Immature natural killer cell (primary cell): ENCODE data around the gene SIT1. TPM values are rescaled to one million over a fixed set of nuclear protein-coding genes. Genes with fewer than 3 reads are reported as not detected.

Experiments
- DNase-seq, 3 donors: peaks; one replicate each; pipeline ENCODE4 v3.0.0; 2022; ENCODE audit warnings: mixed read lengths in 1 of 3
- H3K27ac Mint-ChIP-seq, 6 donors: one replicate each; pipeline ENCODE4 v1.8.0; 2020; ENCODE audit warnings: mixed read lengths in 6 of 6, mild to moderate bottlenecking in 5 of 6, inconsistent platforms in 4 of 6, moderate library complexity in 3 of 6
- H3K27me3 Mint-ChIP-seq, 3 donors: one replicate each; pipeline ENCODE4 v1.8.0; 2020 to 2021; ENCODE audit warnings: low read depth in 3 of 3, mild to moderate bottlenecking in 3 of 3, mixed read lengths in 3 of 3, moderate library complexity in 3 of 3, inconsistent platforms in 1 of 3
- H3K36me3 Mint-ChIP-seq, 3 donors: one replicate each; pipeline ENCODE4 v1.8.0; 2020; ENCODE audit warnings: mixed read lengths in 3 of 3, inconsistent platforms in 2 of 3, mild to moderate bottlenecking in 2 of 3
- H3K4me1 Mint-ChIP-seq, 2 donors: one replicate each; pipeline ENCODE4 v1.8.0; 2020; ENCODE audit warnings: inconsistent platforms in 2 of 2, mild to moderate bottlenecking in 2 of 2, mixed read lengths in 2 of 2, moderate library complexity in 1 of 2
- H3K4me3 Mint-ChIP-seq, 5 donors: one replicate each; pipeline ENCODE4 v1.8.0; 2020; ENCODE audit warnings: mild to moderate bottlenecking in 5 of 5, mixed read lengths in 5 of 5, inconsistent platforms in 3 of 5, moderate library complexity in 3 of 5
- H3K9me3 Mint-ChIP-seq, 6 donors: one replicate each; pipeline ENCODE4 v1.8.0; 2020; ENCODE audit warnings: mild to moderate bottlenecking in 6 of 6, mixed read lengths in 6 of 6, inconsistent platforms in 4 of 6, moderate library complexity in 3 of 6
- polyA plus RNA-seq, 3 donors: library from polyadenylated mRNA; unstranded; fragments of 300-500 nt; fragmentation: Illumina TruSeq; gene quantifications; one replicate each; pipeline ENCODE4 v1.2.3, GENCODE V29; 2021

The SIT1 gene
- polyA plus RNA-seq, 3 donors from 2014 or later = 0.26 to 1.4 (median 0.49) TPM

DNA sequence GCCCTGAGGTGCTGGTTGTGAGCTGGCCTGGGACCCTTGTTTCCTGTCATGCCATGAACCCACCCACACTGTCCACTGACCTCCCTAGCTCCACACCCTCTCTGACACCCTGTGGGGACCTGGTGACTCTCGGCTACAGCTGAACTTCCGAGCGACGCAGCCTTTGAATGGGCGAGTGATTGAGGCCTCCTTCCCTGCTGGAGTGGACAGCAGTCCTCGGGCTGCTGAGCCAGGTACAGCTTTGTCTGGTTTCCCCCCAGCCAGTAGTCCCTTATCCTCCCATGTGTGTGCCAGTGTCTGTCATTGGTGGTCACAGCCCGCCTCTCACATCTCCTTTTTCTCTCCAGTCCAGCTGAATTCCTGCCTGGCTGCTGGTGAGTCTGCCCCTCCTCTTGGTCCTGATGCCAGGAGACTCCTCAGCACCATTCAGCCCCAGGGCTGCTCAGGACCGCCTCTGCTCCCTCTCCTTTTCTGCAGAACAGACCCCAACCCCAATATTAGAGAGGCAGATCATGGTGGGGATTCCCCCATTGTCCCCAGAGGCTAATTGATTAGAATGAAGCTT is 29.1 kb upstream of the SIT1 start:
- Mint-ChIP-seq H3K9me3 (no peaks in the 10 kb centered on the region), H3K4me3 (no peak overlapping the region), H3K4me1 (peaks cover 6 to 7% of the 10 kb centered on the region in 2 donors), H3K27ac (no peak overlapping the region), H3K27me3 (peaks cover 4 to 6% (median 5%) of the 10 kb centered on the region in 3 donors), H3K36me3 (no peaks in the 10 kb centered on the region)
- DNase-seq = no peak

DNA sequence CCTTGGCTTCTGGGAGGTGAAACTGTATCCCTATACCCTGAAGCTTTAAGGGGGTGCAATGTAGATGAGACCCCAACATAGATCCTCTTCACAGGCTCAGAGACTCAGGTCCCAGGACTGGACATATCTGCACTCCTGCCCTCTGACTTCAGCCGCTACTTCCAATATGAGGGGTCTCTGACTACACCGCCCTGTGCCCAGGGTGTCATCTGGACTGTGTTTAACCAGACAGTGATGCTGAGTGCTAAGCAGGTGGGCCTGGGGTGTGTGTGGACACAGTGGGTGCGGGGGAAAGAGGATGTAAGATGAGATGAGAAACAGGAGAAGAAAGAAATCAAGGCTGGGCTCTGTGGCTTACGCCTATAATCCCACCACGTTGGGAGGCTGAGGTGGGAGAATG is 28.4 kb upstream of the SIT1 start:
- no peak for DNase-seq
- H3K9me3 Mint-ChIP-seq = no peaks in the 10 kb centered on the region
- H3K27me3 Mint-ChIP-seq = peaks cover 4 to 10% (median 6%) of the 10 kb centered on the region in 3 donors
- H3K4me1 Mint-ChIP-seq = peaks cover 12 to 13% of the 10 kb centered on the region in 2 donors
- no peaks in the 10 kb centered on the region for H3K36me3 Mint-ChIP-seq
- no peak overlapping the region for H3K4me3 Mint-ChIP-seq
- H3K27ac Mint-ChIP-seq = no peak overlapping the region

DNA sequence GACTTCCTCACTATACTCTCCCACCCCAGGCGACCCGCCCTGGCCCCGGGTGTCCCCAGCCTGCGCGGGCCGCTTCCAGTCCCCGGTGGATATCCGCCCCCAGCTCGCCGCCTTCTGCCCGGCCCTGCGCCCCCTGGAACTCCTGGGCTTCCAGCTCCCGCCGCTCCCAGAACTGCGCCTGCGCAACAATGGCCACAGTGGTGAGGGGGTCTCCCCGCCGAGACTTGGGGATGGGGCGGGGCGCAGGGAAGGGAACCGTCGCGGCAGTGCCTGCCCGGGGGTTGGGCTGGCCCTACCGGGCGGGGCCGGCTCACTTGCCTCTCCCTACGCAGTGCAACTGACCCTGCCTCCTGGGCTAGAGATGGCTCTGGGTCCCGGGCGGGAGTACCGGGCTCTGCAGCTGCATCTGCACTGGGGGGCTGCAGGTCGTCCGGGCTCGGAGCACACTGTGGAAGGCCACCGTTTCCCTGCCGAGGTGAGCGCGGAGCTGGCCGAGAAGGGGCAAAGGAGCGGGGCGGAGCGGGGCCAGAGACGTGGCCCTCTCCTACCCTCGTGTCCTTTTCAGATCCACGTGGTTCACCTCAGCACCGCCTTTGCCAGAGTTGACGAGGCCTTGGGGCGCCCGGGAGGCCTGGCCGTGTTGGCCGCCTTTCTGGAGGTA is 25.1 kb upstream of the SIT1 start:
- Mint-ChIP-seq H3K9me3 (no peaks in the 10 kb centered on the region), H3K27me3 (peaks cover 2 to 10% (median 9%) of the 10 kb centered on the region in 3 donors), H3K36me3 (no peaks in the 10 kb centered on the region), H3K4me1 (peaks cover 12 to 13% of the 10 kb centered on the region in 2 donors), H3K4me3 (peak overlapping the region; percentile 47 to 81 (median 74)), H3K27ac (no peak overlapping the region)
- peak in 2 of 3 donors; percentile 22 to 25 for DNase-seq

DNA sequence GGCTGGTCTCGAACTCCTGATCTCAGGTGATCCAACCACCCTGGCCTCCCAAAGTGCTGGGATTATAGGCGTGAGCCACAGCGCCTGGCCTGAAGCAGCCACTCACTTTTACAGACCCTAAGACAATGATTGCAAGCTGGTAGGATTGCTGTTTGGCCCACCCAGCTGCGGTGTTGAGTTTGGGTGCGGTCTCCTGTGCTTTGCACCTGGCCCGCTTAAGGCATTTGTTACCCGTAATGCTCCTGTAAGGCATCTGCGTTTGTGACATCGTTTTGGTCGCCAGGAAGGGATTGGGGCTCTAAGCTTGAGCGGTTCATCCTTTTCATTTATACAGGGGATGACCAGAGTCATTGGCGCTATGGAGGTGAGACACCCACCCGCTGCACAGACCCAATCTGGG is 24.5 kb upstream of the SIT1 start:
- Mint-ChIP-seq H3K4me3 (peak overlapping the region; percentile 47 to 80 (median 66)), H3K9me3 (no peaks in the 10 kb centered on the region), H3K36me3 (no peaks in the 10 kb centered on the region), H3K27ac (no peak overlapping the region), H3K27me3 (peaks cover 2 to 10% (median 9%) of the 10 kb centered on the region in 3 donors), H3K4me1 (peaks cover 12 to 13% of the 10 kb centered on the region in 2 donors)
- no peak for DNase-seq

GRCh38 chr9:35674025-35674361 is 23.3 kb upstream of the SIT1 start:
- no peak for DNase-seq
- peaks cover 0 to 10% (median 8%) of the 10 kb centered on the region in 3 donors for H3K27me3 Mint-ChIP-seq
- H3K4me3 Mint-ChIP-seq = peak overlapping the region in 1 of 5 donors; percentile 33
- H3K27ac Mint-ChIP-seq = no peak overlapping the region
- H3K36me3 Mint-ChIP-seq = no peaks in the 10 kb centered on the region
- no peaks in the 10 kb centered on the region for H3K9me3 Mint-ChIP-seq
- H3K4me1 Mint-ChIP-seq = peaks cover 12 to 13% of the 10 kb centered on the region in 2 donors

GRCh38 chr9:35673132-35674024 is 22.6 kb upstream of the SIT1 start, which contains the start of gene CA9:
Gene CA9 (plus strand): TSS chr9:35673928. CDS start chr9:35673960, 32 bp downstream.
- H3K9me3 Mint-ChIP-seq = no peaks in the 10 kb centered on the region
- H3K36me3 Mint-ChIP-seq = no peaks in the 10 kb centered on the region
- peak within 1 kb of the TSS; percentile 33 to 65 (median 49) for H3K4me3 Mint-ChIP-seq
- no peak for DNase-seq
- H3K27ac Mint-ChIP-seq = peak within 1 kb of the TSS in 1 of 6 donors; percentile 62
- H3K4me1 Mint-ChIP-seq = peaks cover 12 to 13% of the 10 kb centered on the region in 2 donors
- peaks cover 0 to 10% (median 5%) of the 10 kb centered on the region in 3 donors for H3K27me3 Mint-ChIP-seq

- no peaks in the 10 kb centered on the region for H3K9me3 Mint-ChIP-seq
- peaks cover 0 to 6% (median 5%) of the 10 kb centered on the region in 3 donors for H3K27me3 Mint-ChIP-seq
- H3K36me3 Mint-ChIP-seq = no peaks in the 10 kb centered on the region
- DNase-seq = no peak
- no peak overlapping the region for H3K4me3 Mint-ChIP-seq
- no peak overlapping the region for H3K27ac Mint-ChIP-seq
- peaks cover 18 to 21% of the 10 kb centered on the region in 2 donors for H3K4me1 Mint-ChIP-seq
Observed at GRCh38 chr9:35669331-35670145, 18.8 kb upstream of the SIT1 start.

DNA sequence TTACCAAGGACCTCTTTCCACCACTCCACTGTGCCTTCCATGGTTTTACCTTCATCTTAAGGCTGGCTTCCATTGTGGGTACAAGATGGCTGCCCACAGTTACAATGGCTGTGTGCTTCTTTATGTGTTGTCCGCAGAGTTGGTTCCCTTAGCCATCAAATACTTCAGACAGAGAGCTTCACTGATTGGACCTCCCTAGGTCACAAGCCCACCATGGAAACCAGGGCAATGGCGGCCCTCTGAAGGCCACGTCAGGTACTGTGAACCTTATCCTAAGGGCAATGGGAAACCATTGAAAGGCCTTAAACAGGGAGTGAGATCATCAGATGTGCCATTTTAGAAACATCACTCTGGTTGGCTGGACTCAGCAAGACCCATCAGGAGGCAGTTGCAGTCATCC is 17.2 kb upstream of the SIT1 start:
- no peaks in the 10 kb centered on the region for H3K36me3 Mint-ChIP-seq

GRCh38 chr9:35666549-35666948 is 15.8 kb upstream of the SIT1 start:
- DNase-seq = no peak
- peaks cover 4 to 5% (median 5%) of the 10 kb centered on the region in 3 donors for H3K36me3 Mint-ChIP-seq
- H3K4me1 Mint-ChIP-seq = peaks cover 44 to 48% of the 10 kb centered on the region in 2 donors
- H3K27me3 Mint-ChIP-seq = peaks cover 0 to 5% (median 3%) of the 10 kb centered on the region in 3 donors
- H3K9me3 Mint-ChIP-seq = no peaks in the 10 kb centered on the region
- H3K4me3 Mint-ChIP-seq = peak overlapping the region in 1 of 5 donors; percentile 10
- no peak overlapping the region for H3K27ac Mint-ChIP-seq

More for the DNA sequence above, 17.2 kb upstream of the SIT1 start:
- no peak overlapping the region for H3K27ac Mint-ChIP-seq
- no peak overlapping the region for H3K4me3 Mint-ChIP-seq
- peaks cover 0 to 3% (median 3%) of the 10 kb centered on the region in 3 donors for H3K27me3 Mint-ChIP-seq
- no peak for DNase-seq
- H3K9me3 Mint-ChIP-seq = no peaks in the 10 kb centered on the region
- peaks cover 30 to 34% of the 10 kb centered on the region in 2 donors for H3K4me1 Mint-ChIP-seq

- Mint-ChIP-seq H3K4me1 (peaks cover 48 to 53% of the 10 kb centered on the region in 2 donors), H3K9me3 (no peaks in the 10 kb centered on the region), H3K27ac (peak overlapping the region in 3 of 6 donors; percentile 61 to 91 (median 65))
Observed at GRCh38 chr9:35666045-35666444, 15.3 kb upstream of the SIT1 start.

DNA sequence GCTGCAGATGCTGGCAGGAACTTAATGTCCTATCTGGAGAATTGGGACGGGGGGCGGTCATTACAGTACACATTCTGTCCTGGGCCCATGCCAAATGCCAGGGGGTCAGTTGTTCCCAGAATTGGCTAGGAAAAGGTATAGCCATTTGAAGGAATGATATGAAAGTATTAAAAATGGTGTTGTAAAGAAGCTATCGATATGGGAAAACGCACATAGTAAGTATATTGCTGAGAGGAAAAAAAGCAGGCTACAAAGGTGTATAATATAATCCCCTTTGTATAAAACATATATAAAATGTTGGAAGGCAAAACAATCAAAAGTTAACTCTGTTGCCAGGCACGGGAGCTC is 14.7 kb upstream of the SIT1 start:
- Mint-ChIP-seq H3K36me3 (peaks cover 5 to 11% (median 10%) of the 10 kb centered on the region in 3 donors), H3K27me3 (peaks cover 0 to 5% (median 3%) of the 10 kb centered on the region in 3 donors), H3K9me3 (no peaks in the 10 kb centered on the region), H3K4me3 (peak overlapping the region; percentile 87 to 93 (median 89)), H3K4me1 (peaks cover 54 to 59% of the 10 kb centered on the region in 2 donors), H3K27ac (peak overlapping the region; percentile 72 to 96 (median 90))
- no peak for DNase-seq

More at GRCh38 chr9:35666045-35666444, 15.3 kb upstream of the SIT1 start:
- Mint-ChIP-seq H3K27me3 (peaks cover 0 to 5% (median 3%) of the 10 kb centered on the region in 3 donors), H3K4me3 (peak overlapping the region; percentile 87 to 93 (median 89)), H3K36me3 (peaks cover 4 to 5% (median 5%) of the 10 kb centered on the region in 3 donors)
- no peak for DNase-seq

DNA sequence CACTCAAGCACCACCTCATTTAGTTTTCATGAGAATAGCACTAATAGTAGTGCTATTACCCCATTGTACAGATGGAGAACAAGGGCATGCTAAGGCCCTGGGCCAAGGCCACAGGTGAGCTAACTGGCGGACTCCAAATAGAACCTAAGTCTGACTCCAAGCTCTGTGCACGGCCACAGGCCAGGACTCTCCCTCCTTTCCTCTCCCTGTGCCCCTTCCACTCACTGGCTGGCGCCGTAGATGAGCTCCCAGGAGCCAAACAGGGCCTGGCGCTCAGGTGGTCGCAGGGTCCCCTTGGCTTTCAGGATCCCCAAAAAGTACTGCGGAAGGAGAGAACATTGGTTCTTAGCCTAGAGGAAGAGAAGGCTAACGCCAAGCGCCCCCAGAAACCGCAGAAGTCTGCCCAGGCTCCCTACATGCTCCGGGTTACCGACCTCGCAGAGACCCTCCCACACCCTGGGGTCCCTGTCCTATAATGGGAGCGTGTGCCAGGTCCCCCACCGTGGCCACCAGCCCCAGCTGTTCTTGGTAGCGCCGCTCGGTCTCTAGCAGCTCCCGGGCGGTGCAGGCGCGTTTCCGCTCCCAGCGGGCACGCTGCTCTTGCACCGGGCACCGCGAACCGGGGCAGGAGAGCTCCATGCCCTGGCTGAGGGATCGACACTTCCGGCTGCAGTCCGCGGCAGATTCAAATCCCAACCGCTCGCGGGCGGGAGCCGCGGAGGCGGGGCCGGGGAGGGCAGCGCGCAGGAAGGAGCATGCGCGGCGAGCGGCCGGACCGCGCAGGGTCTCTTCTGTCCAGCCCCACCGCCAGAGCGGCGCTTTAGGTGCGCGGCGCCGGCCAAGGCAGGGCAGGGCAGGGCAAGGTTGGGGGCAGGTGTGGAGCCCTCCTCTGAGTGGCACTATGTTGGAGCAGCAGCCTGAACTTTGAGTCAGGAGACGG is 14.1 kb upstream of the SIT1 start, which contains the start of gene ARHGEF39:
Gene ARHGEF39 (minus strand): TSS at position 665 of the 940 bp plus-strand sequence. CDS start 26 bp downstream, at position 639.
- Mint-ChIP-seq H3K4me1 (peaks cover 60 to 65% of the 10 kb centered on the region in 2 donors), H3K9me3 (no peaks in the 10 kb centered on the region), H3K36me3 (peaks cover 9 to 16% (median 14%) of the 10 kb centered on the region in 3 donors), H3K4me3 (peak within 1 kb of the TSS; percentile 87 to 93 (median 89)), H3K27ac (peak within 1 kb of the TSS; percentile 83 to 96 (median 90)), H3K27me3 (peaks cover 0 to 5% (median 3%) of the 10 kb centered on the region in 3 donors)
- DNase-seq = peak; percentile 74 to 76 (median 76)
